Activated naive CD8-positive, alpha-beta T cell (primary cell): ENCODE results near the gene ARHGAP40.

Experiments used
- H3K27ac Mint-ChIP-seq: one replicate; pipeline ENCODE4 v1.8.0; 2021; ENCODE audit warnings: mixed read lengths
- H3K27me3 Mint-ChIP-seq: one replicate; pipeline ENCODE4 v1.8.0; 2021; ENCODE audit warnings: mixed read lengths
- H3K36me3 Mint-ChIP-seq: one replicate; pipeline ENCODE4 v1.8.0; 2021; ENCODE audit warnings: mixed read lengths
- H3K4me1 Mint-ChIP-seq: one replicate; pipeline ENCODE4 v1.8.0; 2021; ENCODE audit warnings: low read depth, mixed read lengths
- H3K4me3 Mint-ChIP-seq: one replicate; pipeline ENCODE4 v1.8.0; 2021; ENCODE audit warnings: mild to moderate bottlenecking, mixed read lengths
- H3K9me3 Mint-ChIP-seq: one replicate; pipeline ENCODE4 v1.8.0; 2021; ENCODE audit warnings: low read depth, mixed read lengths

The ARHGAP40 gene

GRCh38 chr20:38692436-38693411, 91.1 kb downstream of the ARHGAP40 start:
- Mint-ChIP-seq H3K27ac (no peak overlapping the region), H3K36me3 (no peaks in the 10 kb centered on the region), H3K4me3 (no peak overlapping the region), H3K27me3 (peaks cover 22% of the 10 kb centered on the region), H3K9me3 (peaks cover 5% of the 10 kb centered on the region), H3K4me1 (no peaks in the 10 kb centered on the region)

GRCh38 chr20:38697306-38697705, 95.7 kb downstream of the ARHGAP40 start:
- Mint-ChIP-seq H3K9me3 (peaks cover 5% of the 10 kb centered on the region), H3K4me1 (no peaks in the 10 kb centered on the region), H3K27ac (no peak overlapping the region), H3K27me3 (peaks cover 9% of the 10 kb centered on the region), H3K4me3 (no peak overlapping the region), H3K36me3 (no peaks in the 10 kb centered on the region)

DNA sequence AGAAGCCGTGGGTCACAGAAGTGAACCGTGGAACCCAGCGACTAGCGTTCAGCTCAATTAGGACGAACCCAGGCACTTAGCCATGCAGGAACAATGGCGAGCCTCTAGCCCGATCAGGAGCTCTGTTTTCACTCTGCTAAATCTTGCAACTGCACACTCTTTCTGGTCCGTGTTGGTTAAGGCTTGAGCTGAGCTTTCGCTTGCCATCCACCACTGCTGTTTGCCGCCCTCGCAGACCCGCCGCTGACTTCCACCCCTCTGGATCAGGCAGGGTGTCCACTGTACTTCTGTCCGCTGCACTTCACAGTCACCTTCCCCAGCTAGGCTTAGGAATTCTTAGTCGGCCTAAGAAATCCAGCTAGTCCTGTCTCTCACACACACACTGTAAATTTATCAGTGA, 96.9 kb downstream of the ARHGAP40 start:
- Mint-ChIP-seq H3K4me1 (no peaks in the 10 kb centered on the region), H3K36me3 (no peaks in the 10 kb centered on the region), H3K4me3 (no peak overlapping the region), H3K27ac (no peak overlapping the region), H3K9me3 (peaks cover 5% of the 10 kb centered on the region), H3K27me3 (peaks cover 11% of the 10 kb centered on the region)

- H3K4me3 Mint-ChIP-seq = no peak overlapping the region
- no peaks in the 10 kb centered on the region for H3K36me3 Mint-ChIP-seq
- no peak overlapping the region for H3K27ac Mint-ChIP-seq
- no peaks in the 10 kb centered on the region for H3K4me1 Mint-ChIP-seq
- H3K27me3 Mint-ChIP-seq = peaks cover 6% of the 10 kb centered on the region
- H3K9me3 Mint-ChIP-seq = no peaks in the 10 kb centered on the region
Measured at GRCh38 chr20:38700141-38700540, 98.5 kb downstream of the ARHGAP40 start.
